ENCODE measurements around the gene NET1.

DNA sequence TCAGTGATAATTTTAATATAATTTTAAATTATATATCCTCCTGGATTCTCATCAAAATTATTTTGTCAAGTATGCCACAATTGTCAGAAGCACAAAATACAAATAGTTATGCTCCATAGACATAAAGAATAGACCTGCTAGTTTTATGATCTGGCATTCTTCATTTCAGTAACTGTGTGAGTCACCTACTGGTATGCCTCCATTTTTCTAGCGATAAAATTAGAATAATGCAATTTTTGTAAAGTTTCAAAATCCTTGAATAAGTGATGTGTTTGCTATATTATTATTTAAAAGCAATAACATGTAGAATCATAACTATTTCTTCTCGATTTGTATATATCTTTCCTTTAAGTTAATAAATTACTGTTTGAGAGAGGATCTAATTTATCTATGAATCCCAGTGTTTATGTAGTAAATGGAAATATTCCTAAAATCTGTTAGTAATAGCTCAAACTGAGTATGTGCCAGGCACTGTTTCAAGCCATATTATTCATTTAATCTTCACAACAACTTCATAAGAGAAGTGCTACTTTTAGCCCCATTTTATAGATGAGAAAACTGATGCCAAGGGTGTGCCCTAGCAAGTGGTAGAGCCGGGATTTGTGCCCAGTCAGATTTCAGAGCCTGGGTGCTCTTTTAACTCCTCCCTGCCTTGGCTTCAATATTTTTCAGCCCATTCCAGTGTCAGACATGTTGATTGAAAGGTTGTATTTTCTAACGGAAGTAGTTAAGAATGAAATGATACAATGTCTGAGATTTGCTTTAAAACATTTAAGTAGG is 38.4 kb downstream of the NET1 start:
- no peak for TF ChIP-seq CTCF (IDR thresholded peaks at IDR 0.05; ENCODE audit: extremely low read depth in 1 of 2, insufficient read depth in 1 of 2, low read depth in 1 of 2, low read length in 2 of 2)
- no peak for TF ChIP-seq POLR2A (IDR thresholded peaks at IDR 0.05; ENCODE audit: low read depth, low read length)
- no peak for TF ChIP-seq MYC (IDR thresholded peaks at IDR 0.05; ENCODE audit: low read depth, low read length)
- TF ChIP-seq GATA2 (IDR thresholded peaks at IDR 0.05; ENCODE audit: insufficient read depth, insufficient read length, low read depth, low read length), result no peak
- no peak for TF ChIP-seq POLR2AphosphoS5 (IDR thresholded peaks at IDR 0.05; ENCODE audit: insufficient read depth, low read depth, low read length)
- no peak for TF ChIP-seq MAX (IDR thresholded peaks at IDR 0.05; ENCODE audit: insufficient read depth, insufficient read length)
